Stromal cell of bone marrow (primary cell): Measurements from ENCODE around the gene HPSE.
"Not testable (repeated sequence)": the region's sequence is repeated elsewhere in the genome, so short reads cannot be mapped to it uniquely, and the experiment has no call there.

Source experiments
- DNase-seq: peaks from one replicate; pipeline ENCODE4 v3.0.0-alpha.2; 2012; ENCODE audit warnings: low read depth

HPSE gene

DNA sequence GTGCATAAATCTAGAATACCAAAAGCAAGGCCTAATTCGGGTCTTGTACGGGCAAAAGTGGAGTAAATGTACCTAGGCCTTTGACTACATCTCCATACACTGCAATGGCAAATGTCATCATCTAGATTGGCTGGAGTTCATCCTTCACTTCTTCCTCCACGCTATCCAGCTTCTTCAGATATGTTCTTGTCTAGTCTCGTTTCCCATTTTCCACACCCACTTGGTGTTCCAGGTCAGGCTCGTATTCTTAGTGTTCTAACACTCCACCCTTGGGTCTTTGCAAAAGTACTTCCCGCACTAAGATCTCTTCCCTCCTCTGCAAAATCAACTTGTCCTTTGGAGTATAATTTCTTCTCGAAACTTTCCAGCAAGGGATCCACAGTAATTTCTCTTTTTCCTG, 51.5 kb downstream of the HPSE start:
- DNase-seq: no peak

DNA sequence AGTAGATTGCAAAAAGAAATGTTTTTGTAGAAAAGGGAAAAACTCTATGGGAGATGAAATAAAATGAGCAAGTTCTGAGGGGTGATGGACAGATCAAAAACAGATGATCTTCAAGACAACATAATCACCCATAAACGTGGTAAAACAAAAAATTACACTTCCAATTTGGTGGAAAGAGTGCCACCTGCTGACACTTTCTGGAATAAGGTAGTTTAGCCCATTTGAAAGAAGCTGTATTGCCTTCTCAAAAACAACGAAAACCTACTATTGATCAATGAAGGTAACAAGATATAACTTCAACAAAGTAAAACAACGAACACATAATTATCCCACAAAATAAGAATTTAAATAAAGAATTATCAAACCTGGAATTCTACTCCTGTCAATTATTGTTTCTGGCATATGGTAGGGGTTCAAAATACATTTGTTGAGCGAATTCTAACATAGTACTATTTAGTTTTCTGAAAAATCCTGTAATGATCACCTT, 52.6 kb downstream of the HPSE start:
- DNase-seq: peak; percentile 57

DNA sequence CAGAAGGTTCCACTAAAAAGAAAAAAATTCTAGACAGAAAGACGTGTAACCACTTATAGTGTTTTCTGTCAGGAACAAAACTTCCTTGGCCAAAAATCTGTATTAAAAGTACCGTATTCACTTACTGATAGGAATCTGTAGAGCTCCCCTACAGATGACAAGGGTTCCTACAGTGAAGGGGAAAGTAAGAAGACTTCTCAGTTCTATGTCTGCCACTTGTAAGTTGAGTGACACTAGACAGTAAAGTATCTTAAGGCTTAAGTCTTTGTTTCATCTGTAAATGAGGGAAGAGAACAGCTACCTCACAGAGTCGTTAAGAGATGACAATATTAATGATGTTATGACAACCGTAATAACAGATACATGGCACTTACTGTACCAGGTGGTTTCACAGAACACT, 53.3 kb downstream of the HPSE start:
- DNase-seq: no peak

DNA sequence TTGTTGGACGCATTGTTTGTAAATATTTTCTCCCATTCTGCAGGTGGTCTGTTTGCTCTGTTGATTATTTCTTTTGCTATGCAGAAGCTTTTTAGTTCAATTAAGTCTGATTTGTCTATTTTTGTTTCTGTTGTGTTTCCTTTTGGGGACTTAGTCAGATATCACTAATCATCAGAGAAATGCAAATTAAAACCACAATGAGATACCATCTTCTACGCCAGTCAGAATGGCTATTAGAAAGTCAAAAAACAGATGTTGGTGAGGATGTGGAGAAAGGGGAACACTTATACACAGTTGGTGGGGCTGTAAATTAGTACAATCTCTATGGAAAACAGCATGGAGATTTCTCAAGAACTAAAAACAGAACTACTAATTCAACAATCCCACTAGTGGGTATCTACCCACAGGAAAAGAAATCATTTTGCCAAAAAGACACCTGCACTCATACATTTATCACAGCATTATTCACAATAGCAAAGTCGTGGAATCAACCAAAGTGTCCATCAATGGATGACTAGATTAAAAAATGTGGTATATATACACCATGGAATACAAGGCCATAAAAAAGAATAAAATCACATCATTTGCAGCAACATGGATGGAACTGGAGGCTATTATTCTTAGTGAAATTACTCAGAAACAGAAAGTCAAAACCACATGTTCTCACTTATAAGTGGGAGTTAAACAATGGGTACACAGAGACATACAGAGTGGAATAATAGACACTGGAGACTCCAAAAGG, 58.2 kb downstream of the HPSE start:
- DNase-seq: no peak

DNA sequence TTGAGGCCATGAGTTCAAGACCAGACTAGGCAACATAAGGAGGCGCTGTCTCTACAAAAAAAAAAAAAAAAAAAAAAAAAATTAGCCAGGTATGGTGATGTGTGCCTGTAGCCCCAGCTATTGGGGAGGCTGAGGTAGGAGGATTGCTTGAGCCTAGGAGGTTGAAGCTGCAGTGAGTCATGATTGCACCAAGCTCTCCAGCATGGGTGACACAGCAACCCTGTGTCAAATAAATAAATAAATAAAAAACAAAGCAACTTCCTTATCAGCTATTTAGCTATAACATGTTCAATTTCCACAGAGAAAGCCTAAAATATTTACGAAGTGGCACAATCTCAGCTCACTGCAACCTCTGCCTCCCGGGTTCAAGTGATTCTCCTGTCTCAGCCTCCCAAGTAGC, 60.7 kb downstream of the HPSE start:
- DNase-seq: not testable (repeated sequence)

DNA sequence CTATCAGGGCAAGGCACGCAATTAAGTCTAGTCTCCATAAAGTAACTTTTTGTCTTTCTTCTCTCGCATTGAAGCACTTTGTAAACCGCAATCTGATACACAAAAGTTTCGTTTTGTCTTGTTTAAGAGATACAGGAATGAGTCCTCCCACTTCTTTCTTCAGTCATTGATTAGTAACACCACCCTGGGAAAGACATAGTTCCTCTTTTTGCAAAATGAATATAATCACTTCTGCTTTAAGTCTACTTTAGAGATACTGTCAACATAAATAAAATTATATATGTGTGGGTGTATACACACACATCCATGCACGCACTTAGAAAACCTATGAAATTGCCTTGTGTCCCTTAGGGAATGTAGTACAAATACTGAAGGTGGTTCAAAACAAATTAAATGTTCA, 61.7 kb downstream of the HPSE start:
- DNase-seq: no peak

DNA sequence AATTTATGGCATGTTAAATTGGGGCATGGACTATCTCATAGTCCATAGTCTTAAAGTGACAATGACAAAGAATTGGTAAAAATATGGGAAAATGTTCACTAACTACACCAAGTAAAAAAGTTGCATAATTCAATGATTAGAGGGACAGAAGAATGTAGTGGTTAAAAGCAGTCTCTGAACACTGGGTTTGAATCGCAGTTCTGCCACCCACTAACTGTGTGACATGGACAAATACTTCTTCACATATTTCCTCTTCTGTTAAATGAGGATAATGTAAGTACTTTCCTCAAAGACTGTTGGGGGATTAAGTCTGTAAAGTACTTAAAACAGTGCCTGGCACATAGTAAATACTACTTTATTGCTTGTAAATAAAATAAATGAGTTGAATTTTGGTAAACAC, 65.4 kb downstream of the HPSE start:
- DNase-seq: no peak

DNA sequence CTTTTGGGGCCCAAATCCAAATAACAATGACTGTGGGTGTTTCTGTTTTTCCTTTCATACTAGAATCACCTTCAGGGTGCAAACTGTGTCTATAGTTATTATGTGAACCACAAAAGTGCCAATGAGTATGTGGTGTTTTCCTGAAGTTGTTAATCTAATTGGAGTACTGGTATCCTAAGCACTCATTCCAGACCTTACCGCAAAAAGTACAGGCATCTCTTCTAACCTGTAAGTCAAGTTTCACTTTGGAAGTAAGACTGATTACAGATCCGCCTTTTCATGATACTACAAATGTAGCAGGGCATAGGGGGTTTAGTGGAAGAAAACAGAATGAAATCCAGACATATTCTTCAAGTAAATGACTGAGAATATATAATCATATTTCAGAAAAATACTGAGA, 66.2 kb downstream of the HPSE start:
- no peak for DNase-seq

DNA sequence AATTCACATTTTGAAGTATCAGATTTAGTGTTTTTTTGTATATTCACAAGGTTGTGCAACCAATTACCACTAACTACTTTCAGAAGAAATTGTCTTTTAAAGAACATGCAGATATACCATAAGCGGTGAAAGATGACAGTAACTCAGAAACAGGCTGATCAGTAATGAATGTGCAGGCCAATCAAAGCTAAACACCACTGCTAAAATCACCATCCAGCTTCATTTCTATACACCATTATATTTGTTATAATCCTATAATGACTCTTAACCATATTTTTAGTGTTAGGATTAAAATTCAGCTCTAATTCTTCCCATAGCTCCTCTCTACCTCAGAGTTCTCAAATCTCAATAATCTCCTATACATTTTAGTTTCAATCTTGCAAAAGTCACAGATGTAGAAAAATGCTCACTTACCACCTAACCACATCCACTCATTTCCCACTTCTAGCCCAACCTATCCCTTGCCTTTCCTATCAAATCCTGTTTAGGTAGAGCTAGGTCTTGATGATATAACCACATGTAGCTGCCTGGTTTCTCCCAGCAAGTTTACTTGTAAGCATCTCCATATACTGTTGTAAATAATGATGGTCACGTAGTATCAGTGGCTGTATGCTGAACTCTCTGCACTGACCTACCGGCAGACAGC, 66.7 kb downstream of the HPSE start:
- DNase-seq: no peak

DNA sequence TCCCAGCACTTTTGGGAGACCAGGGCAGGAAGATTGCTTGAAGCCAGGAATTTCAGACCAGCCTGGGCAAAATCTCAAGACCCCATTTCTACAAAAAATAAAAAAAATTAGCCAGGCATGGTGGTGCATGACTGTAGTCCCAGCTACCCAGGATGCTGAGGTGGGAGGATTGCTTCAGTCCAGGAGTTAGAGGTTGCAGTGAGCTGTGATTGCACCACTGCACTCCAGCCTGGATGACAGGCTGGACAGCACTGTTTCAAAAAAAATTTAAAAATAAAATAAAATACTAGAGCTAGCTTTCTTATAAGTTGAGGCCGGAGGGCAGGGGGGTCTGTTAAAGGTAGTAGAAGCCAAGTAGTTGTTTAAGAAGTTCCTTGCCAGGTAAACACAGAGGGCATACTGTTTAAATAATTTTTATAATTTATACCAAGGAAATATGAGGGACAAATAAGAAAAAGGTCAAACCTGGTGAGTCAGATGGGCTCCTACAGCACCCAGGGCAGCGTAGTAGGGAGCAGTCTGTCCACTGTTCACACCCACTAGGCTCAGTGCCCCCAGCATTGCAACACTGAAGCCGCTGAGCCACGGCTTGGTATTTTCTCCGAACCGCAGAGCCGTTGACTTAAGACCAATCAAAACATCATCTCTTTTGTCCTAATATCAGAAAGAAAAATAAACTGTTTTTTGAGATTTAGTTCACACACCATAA, 67.4 kb downstream of the HPSE start:
- DNase-seq: peak; percentile 92

DNA sequence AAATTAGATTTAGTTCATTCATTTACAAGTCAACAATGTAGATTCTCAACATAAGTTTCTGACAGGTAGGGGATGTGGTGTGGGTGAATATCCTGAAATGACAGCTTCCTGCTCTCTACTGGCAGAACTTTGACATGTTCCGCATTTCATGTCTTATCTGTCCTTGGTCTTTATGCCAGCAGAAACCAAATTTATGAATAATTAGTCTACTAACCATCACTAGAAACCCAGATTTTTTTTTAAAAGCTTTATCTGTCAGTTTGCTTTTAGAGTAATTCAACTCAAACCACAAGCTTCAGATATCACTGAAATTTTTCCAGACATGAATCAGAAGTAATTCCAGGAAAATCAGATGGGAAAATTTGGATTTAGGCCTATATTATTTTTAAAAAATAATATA, 68.0 kb downstream of the HPSE start:
- no peak for DNase-seq

DNA sequence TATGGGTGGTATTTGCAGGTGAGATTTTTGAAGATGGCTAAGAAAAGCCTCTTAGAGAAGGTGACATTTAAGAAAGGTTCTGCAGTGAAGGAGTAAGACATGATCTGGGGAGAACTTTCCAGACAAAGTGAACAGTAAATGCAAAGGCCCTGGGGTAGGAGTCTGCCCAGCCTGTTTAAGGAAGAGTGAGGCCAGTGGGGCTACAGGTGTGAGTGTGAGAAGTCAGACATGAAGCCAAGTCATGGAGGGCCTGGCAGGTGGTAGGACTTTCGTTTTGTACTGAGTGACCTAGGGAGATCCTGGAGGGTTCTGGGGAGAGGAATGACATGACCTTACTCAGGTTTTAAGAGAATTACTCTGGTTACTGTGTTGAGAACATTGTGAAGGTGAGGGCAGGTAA, 71.5 kb downstream of the HPSE start:
- no peak for DNase-seq

DNA sequence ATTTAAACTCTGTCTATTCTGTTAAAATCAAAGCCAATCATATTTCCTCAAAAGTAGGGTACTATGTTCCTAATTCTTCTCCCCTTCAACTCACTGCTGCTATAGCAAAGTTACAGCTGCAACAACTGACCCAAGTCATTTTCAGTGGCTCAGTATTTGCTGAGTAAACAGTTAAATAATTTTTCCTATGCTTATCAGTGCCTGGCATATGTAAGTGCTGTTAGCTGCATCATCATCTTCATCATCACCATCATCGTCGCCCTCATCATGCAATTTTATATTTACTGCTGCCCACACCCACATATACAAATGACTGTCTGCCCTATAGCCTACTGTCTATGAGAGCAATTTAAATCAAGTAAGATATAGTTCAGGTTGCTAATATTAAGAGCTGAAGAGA, 72.0 kb downstream of the HPSE start:
- no peak for DNase-seq

DNA sequence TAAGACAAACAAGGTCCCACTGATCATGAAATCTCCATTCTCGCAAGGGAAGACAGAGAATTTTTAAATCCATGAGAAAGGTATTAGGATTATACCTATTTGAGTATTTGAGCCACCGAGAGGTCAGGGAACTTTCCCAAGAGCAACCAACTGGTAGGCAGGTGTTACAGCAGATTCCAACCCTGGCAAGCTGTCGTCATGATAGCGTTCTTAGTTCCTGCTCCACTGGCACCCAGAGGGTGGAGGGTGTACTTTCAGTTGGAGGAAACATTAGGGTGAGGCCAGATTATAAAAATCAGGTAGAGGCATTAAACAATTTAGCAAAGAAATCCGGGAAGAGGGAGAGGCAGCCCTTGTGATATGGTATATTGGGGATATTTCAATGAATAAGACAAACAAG, 73.3 kb downstream of the HPSE start:
- no peak for DNase-seq

DNA sequence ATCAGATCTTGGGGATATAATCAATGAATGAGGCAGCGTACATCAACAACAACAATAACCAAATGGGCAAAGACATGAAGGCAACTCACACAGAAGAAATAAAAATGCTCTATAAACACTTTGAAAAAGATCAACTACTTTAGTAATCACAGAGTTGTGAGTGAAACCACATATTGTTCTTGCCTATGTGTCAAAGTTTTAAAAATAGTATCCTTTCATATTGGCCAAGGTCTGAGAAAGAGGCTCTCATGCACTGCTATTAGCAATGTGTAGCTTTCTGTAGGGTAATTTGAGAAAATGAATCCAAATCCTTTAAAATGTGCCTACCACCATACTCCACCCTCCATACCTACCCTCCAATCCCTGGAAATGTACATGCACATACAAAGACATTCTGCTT, 75.1 kb downstream of the HPSE start:
- no peak for DNase-seq

DNA sequence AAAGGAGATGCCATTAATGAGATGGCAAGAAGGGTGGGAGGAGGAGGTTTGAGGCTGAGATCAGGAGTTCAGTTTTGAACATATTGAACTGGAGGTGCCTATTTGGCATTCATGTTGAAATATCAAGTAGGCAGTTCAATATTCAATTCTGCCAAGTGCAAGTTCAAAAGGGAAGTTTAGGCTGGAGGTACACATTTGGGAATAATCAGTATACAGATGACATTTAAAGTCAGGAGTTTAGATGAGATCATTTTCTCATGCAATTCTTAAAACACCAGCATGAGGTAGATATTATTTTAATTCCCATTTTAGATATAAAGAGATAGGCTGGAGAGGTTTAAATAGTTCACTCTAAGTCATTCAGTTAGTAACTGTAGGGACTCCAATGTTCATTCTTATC, 76.2 kb downstream of the HPSE start:
- DNase-seq: no peak

DNA sequence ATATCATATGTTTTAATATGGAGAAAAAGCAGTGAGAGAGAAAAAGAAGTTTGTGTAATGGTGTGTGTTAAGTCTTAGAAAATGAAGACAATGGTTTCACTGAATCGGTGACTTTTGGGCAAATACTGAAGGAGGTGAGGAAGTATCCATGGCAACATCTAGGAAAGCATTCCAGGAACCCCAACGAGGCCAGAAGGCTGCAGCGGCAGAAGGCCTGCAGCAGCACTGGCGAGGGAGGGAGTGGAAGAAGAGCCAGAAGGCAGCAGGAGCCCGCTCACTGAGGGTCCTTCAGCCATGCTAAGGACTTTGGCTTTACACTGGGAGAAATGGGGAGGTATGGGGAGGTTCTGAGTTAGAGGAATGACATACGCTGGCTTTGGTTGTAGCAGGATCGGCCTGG, 76.8 kb downstream of the HPSE start:
- no peak for DNase-seq

DNA sequence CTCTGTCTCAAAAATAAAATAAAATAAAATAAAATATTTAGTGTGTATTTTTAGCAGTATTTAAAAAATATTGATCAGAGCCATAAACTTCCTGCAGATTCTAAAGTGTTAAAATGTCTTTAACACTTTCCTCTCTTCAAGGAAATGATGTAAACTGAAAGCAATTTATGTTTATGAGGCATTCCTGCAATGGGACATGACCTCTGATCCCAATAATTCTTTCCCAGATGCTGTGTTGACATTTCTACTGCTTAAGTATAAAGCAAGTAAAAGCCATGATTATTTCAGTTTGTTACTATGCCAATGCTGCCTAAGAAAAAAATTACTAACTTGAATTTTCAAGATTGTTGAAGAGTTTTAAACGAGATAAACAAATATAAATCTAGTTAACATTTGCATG, 79.1 kb downstream of the HPSE start:
- peak; percentile 51 for DNase-seq

DNA sequence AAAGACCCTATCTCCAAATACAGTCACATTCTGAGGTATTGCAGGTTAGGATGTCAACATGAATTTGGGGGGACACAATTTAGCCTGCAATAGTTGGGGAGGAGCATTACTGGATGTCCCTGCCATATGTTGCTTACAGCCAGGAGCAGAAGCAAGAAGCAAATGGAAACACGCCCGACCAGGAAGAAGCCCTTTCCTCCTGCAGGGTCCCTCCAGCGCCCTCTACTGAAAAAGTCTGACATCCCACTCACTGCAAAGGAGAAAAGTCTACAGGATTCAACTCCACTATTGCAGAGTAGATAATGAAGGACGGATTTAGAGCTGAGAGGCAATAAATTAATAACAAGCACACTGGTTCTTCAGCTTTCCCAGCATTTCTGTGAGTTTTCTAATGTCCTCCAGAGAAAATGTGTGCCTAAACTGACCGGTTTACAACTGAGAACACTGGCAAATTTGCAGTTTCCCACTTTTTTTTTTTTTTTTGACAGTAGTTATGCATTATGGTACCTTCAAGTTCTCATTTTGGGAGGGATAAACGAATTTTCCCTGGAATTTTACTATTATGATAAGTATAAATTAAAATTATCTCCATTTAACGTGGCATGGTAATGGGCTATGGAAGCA, 81.8 kb downstream of the HPSE start:
- DNase-seq: peak; percentile 25

DNA sequence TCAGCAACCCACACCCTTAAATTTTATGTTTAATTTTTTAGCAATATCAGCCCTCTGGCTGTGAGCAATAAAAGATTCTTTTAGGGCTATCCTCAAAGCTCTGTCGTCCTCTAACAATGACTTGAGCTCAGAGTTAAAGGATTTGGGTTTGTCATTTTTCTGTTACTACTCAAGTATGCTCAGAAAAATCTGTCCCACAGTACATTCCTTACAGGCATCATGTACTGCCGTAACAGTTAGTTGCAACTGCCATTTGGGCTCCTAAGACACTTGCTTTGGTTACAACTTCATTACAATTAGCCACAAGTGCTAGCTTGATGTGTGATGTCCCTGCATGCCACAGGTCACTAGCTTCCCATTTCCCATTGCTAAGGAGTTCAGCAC, 83.2 kb downstream of the HPSE start:
- no peak for DNase-seq

DNA sequence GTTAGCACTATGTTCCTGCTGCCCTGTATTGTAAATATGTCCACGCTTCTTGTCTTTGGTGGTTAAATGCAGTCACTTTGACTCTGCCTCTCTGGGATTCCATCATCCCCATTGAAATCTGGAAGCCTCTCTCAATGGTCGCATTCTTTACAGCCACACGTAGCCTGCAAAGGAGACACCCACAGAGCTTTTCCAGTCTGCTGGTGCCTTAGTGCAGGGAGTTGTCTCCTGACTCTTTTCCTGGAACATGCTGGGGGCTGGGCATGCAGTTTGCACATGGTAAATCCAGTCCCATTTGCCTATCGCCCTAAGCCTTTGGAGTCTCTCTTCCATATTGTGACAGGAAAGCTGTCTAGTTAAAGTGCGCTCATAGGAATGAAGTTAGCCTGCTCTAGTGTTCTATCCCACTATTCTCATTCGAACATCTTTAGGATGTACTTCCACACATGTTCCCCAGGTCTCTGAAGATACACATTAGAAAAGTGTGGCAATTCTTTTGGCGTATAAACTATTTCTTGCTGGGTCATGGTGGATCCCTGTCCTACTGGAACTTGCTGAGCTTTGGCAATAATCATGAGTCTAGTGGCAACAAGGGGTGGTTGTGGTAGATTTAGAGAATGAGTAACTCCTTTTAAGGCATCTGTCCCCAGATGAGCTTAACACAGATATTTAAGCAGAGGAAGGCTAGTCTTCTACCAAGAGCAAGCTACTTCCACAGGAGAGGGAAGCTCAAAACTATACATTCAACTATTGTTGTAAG, 83.8 kb downstream of the HPSE start:
- DNase-seq: no peak

DNA sequence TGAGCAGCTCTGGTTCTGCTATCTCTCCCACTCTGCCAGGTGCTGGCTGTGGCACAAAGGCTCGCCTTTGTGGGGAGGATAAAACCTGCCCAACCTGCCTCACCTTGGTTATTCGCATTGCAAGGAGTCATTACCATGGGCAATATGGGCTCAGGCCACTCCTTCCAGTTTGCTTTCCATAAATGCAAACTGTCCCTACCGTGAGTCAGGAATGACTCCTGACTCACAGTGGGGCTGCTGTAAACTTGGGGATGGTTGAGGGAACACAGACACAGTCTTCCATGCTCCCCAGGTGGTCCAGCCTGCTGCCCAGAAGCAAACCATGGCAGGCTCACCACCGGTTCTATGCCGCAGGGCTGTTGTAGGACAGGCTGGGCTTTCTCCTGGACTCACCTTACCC, 86.2 kb downstream of the HPSE start:
- DNase-seq: no peak
